SK-N-MC (cell line): Measurements from ENCODE around the gene KCNJ15.

ENCODE experiments used
- EZH2 ChIP-seq: fragments of 200-600 bp; sonication (generic); IDR thresholded peaks from one replicate; pipeline ENCODE4 v1.6.1; 2017; ENCODE audit warnings: antibody characterized with exemption
- POLR2AphosphoS5 ChIP-seq: IDR thresholded peaks from 2 replicates; pipeline ENCODE4 v1.6.1; 2012; ENCODE audit warnings: mild to moderate bottlenecking, low read depth, low read length, borderline replicate concordance

GRCh38 chr21:38223893-38224540 is 32.8 kb upstream of the KCNJ15 start:
- TF ChIP-seq EZH2 (no peak), POLR2AphosphoS5 (no peak)
